Measurements from ENCODE around the gene TENT5A. TPM values are rescaled to one million over a fixed set of nuclear protein-coding genes. Genes with fewer than 3 reads are reported as not detected.

Gene TENT5A
- polyA plus RNA-seq, 3 donors: 9.1 to 28.9 (median 12.1) TPM

DNA sequence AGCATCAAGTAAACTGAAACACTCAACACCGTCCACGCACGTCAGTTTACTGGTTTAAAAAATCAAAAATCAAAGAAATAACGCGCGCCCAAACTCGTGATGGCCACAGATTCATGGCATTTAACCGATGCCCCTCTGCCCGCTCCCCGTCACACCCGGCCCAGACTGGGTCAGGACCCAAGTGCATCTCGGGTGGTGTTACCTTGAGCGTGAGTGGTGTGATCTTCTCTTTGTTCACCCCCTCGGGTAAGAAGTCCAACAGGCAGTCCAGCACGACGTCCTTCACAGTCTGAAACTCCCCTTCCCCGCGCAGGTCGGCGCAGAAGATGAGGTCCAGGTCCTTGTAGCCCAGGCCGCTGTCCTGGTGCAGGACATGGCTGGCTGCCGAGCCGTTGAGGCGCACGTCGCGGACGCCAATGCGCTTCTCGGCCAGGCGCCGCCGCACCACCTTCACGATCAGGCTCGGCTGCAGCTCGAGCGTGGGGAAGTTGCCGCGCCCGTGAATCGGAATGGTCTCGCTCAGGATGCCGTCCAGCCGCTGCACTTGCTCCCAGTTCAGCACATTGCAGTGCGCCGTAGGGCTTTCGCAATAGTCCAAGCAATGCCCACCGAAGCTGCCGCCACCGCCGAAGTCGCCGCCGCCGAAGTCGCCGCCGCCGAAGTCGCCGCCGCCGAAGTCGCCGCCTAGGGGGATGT, 945 bp downstream of the TENT5A start:
- Histone ChIP-seq H3K4me2 (replicated peaks; ENCODE audit: extremely low read depth, low read length, poor library complexity, severe bottlenecking) (peak overlapping the region; percentile 89), H3K27me3 (ENCODE audit: control insufficient read depth in 2 of 2, insufficient read depth in 2 of 2, low read length in 2 of 2) (no peaks in the 10 kb centered on the region), H4K20me1 (ENCODE audit: insufficient read depth, low read length) (peaks cover 53% of the 10 kb centered on the region), H3K79me2 (ENCODE audit: insufficient read depth, low read length) (peaks cover 59% of the 10 kb centered on the region), H3K9ac (ENCODE audit: insufficient read depth, low read length, poor library complexity, severe bottlenecking) (peak overlapping the region; percentile 92), H3K4me1 (ENCODE audit: control insufficient read depth in 1 of 2, insufficient read depth in 2 of 2, low read length in 2 of 2) (peaks cover 44 to 68% of the 10 kb centered on the region in 2 donors), H3K36me3 (replicated peaks in 1 of 2; ENCODE audit: control insufficient read depth in 1 of 2, insufficient read depth in 2 of 2, low read length in 2 of 2) (peaks cover 14 to 18% of the 10 kb centered on the region in 2 donors), H2AFZ (ENCODE audit: insufficient read depth, low read depth, low read length, poor library complexity, severe bottlenecking) (peak overlapping the region; percentile 78), H3K27ac (ENCODE audit: low read depth in 1 of 2, low read length in 2 of 2) (peak overlapping the region; percentile 98 to 99), H3K4me3 (replicated peaks in 1 of 3; ENCODE audit: low read depth in 2 of 3, low read length in 3 of 3) (peak overlapping the region; percentile 81 to 95 (median 88)), H3K9me3 (replicated peaks in 1 of 2; ENCODE audit: control insufficient read depth in 1 of 2, insufficient read depth in 1 of 2, low read length in 2 of 2) (no peaks in the 10 kb centered on the region)
- Mint-ChIP-seq H3K27me3 (ENCODE audit: low read depth in 3 of 3) (no peaks in the 10 kb centered on the region), H3K4me1 (peaks cover 69% of the 10 kb centered on the region), H3K9me3 (peaks cover 0 to 1% (median 0%) of the 10 kb centered on the region in 7 donors), H3K27ac (peak overlapping the region; percentile 97 to 100 (median 99)), H3K4me3 (peak overlapping the region; percentile 99 to 100), H3K36me3 (peaks cover 18 to 29% of the 10 kb centered on the region in 2 donors)
- WGBS (ENCODE audit: insufficient coverage): under 1% methylated on average over 65 of the region's 65 CpGs
- TF ChIP-seq, protein P1, sequence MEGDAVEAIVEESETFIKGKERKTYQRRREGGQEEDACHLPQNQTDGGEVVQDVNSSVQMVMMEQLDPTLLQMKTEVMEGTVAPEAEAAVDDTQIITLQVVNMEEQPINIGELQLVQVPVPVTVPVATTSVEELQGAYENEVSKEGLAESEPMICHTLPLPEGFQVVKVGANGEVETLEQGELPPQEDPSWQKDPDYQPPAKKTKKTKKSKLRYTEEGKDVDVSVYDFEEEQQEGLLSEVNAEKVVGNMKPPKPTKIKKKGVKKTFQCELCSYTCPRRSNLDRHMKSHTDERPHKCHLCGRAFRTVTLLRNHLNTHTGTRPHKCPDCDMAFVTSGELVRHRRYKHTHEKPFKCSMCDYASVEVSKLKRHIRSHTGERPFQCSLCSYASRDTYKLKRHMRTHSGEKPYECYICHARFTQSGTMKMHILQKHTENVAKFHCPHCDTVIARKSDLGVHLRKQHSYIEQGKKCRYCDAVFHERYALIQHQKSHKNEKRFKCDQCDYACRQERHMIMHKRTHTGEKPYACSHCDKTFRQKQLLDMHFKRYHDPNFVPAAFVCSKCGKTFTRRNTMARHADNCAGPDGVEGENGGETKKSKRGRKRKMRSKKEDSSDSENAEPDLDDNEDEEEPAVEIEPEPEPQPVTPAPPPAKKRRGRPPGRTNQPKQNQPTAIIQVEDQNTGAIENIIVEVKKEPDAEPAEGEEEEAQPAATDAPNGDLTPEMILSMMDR (IDR thresholded peaks at IDR 0.05): no peak
- intact Hi-C loops (cut with micrococcal nuclease): loop anchor here (5.0 to 10.0 kb wide), 5 partner anchors 61 to 1747 kb away; partner anchors contain the start of gene TTK (in 1 of the 2)
- DNase-seq: peak; percentile 60 to 68 (median 61)

GRCh38 chr6:81750681-81751387, 1.6 kb downstream of the TENT5A start:
- H3K27me3 Mint-ChIP-seq (ENCODE audit: low read depth in 3 of 3): no peaks in the 10 kb centered on the region
- intact Hi-C loops (cut with micrococcal nuclease): loop anchor here (5.0 to 10.0 kb wide), 5 partner anchors 61 to 1746 kb away; partner anchors contain the start of gene TTK (in 1 of the 2)
- peak overlapping the region; percentile 78 for H2AFZ ChIP-seq (ENCODE audit: insufficient read depth, low read depth, low read length, poor library complexity, severe bottlenecking)
- H3K79me2 ChIP-seq (ENCODE audit: insufficient read depth, low read length): peaks cover 66% of the 10 kb centered on the region
- H3K9me3 Mint-ChIP-seq: peaks cover 0 to 1% (median 0%) of the 10 kb centered on the region in 7 donors
- WGBS (ENCODE audit: insufficient coverage): 0% methylated on average over 8 of the region's 12 CpGs
- H3K27me3 ChIP-seq (ENCODE audit: control insufficient read depth in 2 of 2, insufficient read depth in 2 of 2, low read length in 2 of 2): no peaks in the 10 kb centered on the region
- H3K4me1 Mint-ChIP-seq: peaks cover 70% of the 10 kb centered on the region
- peak overlapping the region; percentile 81 to 95 (median 88) for H3K4me3 ChIP-seq (replicated peaks in 1 of 3; ENCODE audit: low read depth in 2 of 3, low read length in 3 of 3)
- H3K4me3 Mint-ChIP-seq: peak overlapping the region; percentile 99 to 100
- H3K36me3 ChIP-seq (replicated peaks in 1 of 2; ENCODE audit: control insufficient read depth in 1 of 2, insufficient read depth in 2 of 2, low read length in 2 of 2): peaks cover 17 to 23% of the 10 kb centered on the region in 2 donors
- peak overlapping the region; percentile 92 for H3K9ac ChIP-seq (ENCODE audit: insufficient read depth, low read length, poor library complexity, severe bottlenecking)
- no peaks in the 10 kb centered on the region for H3K9me3 ChIP-seq (replicated peaks in 1 of 2; ENCODE audit: control insufficient read depth in 1 of 2, insufficient read depth in 1 of 2, low read length in 2 of 2)
- no peak for DNase-seq
- H3K27ac ChIP-seq (ENCODE audit: low read depth in 1 of 2, low read length in 2 of 2): peak overlapping the region; percentile 98 to 99
- TF ChIP-seq, protein P1 (IDR thresholded peaks at IDR 0.05): no peak
- peak overlapping the region; percentile 97 to 100 (median 99) for H3K27ac Mint-ChIP-seq
- H3K36me3 Mint-ChIP-seq: peaks cover 23 to 35% of the 10 kb centered on the region in 2 donors
- H3K4me1 ChIP-seq (ENCODE audit: control insufficient read depth in 1 of 2, insufficient read depth in 2 of 2, low read length in 2 of 2): peaks cover 46 to 68% of the 10 kb centered on the region in 2 donors
- H4K20me1 ChIP-seq (ENCODE audit: insufficient read depth, low read length): peaks cover 60% of the 10 kb centered on the region
- H3K4me2 ChIP-seq (replicated peaks; ENCODE audit: extremely low read depth, low read length, poor library complexity, severe bottlenecking): peak overlapping the region; percentile 89

Data from CD14-positive monocyte (primary cell).